Sigmoid colon (tissue), 4 donors: ENCODE results near the gene POLRMT.

Source experiments
- EP300 ChIP-seq, 4 donors: sonication (generic); formaldehyde crosslinking; IDR thresholded peaks; one replicate each; pipeline ENCODE4 v1.6.1; 2017; ENCODE audit warnings: antibody characterized with exemption in 4 of 4
- POLR2A ChIP-seq, 2 donors: fragments of 450-650 bp; IDR thresholded peaks; one replicate each; pipeline ENCODE4 v1.6.1; 2016; ENCODE audit warnings: antibody characterized with exemption in 2 of 2, mild to moderate bottlenecking in 2 of 2, moderate library complexity in 2 of 2
- POLR2AphosphoS5 ChIP-seq, 4 donors: sonication (generic); formaldehyde crosslinking; IDR thresholded peaks; one replicate each; pipeline ENCODE4 v1.6.1; 2017; ENCODE audit warnings: antibody characterized with exemption in 4 of 4
- TF ChIP-seq, protein P1 (sequence below), 4 experiments: fragments of 450-650 bp in 3 of 4; fragments of 200-600 bp in 1 of 4; IDR thresholded peaks; one replicate each; pipeline ENCODE4 v1.5.1; 2016 to 2019; ENCODE audit warnings: antibody characterized with exemption in 4 of 4, mild to moderate bottlenecking in 3 of 4, moderate library complexity in 2 of 4

DNA sequence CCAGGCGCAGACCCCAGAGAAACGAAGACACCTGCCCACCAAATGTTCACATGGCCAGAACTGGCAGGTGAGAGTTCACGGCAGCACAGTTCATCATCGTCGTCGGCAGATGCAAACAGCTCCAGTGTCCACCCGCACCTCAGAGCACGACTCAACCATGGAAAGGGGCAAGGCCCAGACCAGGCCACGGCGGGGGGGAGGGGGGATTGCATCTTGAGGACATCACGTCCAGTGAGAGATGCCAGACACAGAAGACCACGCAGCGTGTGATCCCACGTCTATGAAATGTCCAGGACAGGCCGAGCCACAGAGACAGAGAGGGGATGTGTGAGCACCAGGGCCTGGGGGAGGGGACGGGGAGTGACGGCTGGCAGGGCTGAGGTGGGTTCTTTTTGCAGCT lies 22.4 kb upstream of the POLRMT start:
- no peak for TF ChIP-seq POLR2A (IDR thresholded peaks at IDR 0.05)
- TF ChIP-seq, protein P1, sequence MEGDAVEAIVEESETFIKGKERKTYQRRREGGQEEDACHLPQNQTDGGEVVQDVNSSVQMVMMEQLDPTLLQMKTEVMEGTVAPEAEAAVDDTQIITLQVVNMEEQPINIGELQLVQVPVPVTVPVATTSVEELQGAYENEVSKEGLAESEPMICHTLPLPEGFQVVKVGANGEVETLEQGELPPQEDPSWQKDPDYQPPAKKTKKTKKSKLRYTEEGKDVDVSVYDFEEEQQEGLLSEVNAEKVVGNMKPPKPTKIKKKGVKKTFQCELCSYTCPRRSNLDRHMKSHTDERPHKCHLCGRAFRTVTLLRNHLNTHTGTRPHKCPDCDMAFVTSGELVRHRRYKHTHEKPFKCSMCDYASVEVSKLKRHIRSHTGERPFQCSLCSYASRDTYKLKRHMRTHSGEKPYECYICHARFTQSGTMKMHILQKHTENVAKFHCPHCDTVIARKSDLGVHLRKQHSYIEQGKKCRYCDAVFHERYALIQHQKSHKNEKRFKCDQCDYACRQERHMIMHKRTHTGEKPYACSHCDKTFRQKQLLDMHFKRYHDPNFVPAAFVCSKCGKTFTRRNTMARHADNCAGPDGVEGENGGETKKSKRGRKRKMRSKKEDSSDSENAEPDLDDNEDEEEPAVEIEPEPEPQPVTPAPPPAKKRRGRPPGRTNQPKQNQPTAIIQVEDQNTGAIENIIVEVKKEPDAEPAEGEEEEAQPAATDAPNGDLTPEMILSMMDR (IDR thresholded peaks at IDR 0.05), result no peak
- TF ChIP-seq POLR2AphosphoS5 (IDR thresholded peaks at IDR 0.05), result no peak
- no peak for TF ChIP-seq EP300 (IDR thresholded peaks at IDR 0.05)
